ENCODE measurements around the gene INO80B. TPM values are rescaled to one million over a fixed set of nuclear protein-coding genes. Genes with fewer than 3 reads are reported as not detected.
"Not testable (repeated sequence)": the region's sequence is repeated elsewhere in the genome, so short reads cannot be mapped to it uniquely, and the experiment has no call there.

INO80B gene
- total RNA-seq, 1 donor from 2014 or later: 8.7 TPM

- Histone ChIP-seq H3F3A (ENCODE audit: low read depth) (no peaks in the 10 kb centered on the region), H3K9ac (peak within 1 kb of the TSS; percentile 60), H3K27ac (no peak within 1 kb of the TSS), H3K9me3 (ENCODE audit: low read depth) (no peaks in the 10 kb centered on the region), H3K36me3 (no peaks in the 10 kb centered on the region), H3K4me1 (peaks cover 8% of the 10 kb centered on the region), H3K4me2 (peak within 1 kb of the TSS; percentile 97), H3K4me3 (peak within 1 kb of the TSS; percentile 81), H2AFZ (replicated peaks) (peak within 1 kb of the TSS; percentile 87), H3K27me3 (no peaks in the 10 kb centered on the region), H3K79me2 (ENCODE audit: low read depth) (peaks cover 33% of the 10 kb centered on the region), H4K20me1 (ENCODE audit: low read depth) (peaks cover 22% of the 10 kb centered on the region)
- peak within 1 kb of the TSS; percentile 100 for H3K4me3 Mint-ChIP-seq
- H3K4me1 Mint-ChIP-seq: peaks cover 21% of the 10 kb centered on the region
- H3K36me3 Mint-ChIP-seq: peaks cover 10% of the 10 kb centered on the region
- peak; percentile 97 for DNase-seq (ENCODE audit: low spot score)
- H3K9me3 Mint-ChIP-seq: no peaks in the 10 kb centered on the region
- peaks cover 3% of the 10 kb centered on the region for H3K27me3 Mint-ChIP-seq (ENCODE audit: insufficient read depth, low read depth)
- peak; percentile 93 for TF ChIP-seq CTCF (IDR thresholded peaks at IDR 0.05)
- TF ChIP-seq EZH2phosphoT487 (IDR thresholded peaks at IDR 0.05): no peak
- H3K27ac Mint-ChIP-seq: peak within 1 kb of the TSS; percentile 99
Observed at GRCh38 chr2:74482801-74483674, 28.2 kb downstream of the INO80B start, which contains the start of the genes CCDC142 and TTC31. Gene CCDC142, minus strand, starts transcription at chr2:74482998. Its CDS starts 161 bp downstream, at chr2:74482837. Gene TTC31, plus strand, starts transcription at chr2:74483081. Its CDS starts 15 bp downstream, at chr2:74483096.

DNA sequence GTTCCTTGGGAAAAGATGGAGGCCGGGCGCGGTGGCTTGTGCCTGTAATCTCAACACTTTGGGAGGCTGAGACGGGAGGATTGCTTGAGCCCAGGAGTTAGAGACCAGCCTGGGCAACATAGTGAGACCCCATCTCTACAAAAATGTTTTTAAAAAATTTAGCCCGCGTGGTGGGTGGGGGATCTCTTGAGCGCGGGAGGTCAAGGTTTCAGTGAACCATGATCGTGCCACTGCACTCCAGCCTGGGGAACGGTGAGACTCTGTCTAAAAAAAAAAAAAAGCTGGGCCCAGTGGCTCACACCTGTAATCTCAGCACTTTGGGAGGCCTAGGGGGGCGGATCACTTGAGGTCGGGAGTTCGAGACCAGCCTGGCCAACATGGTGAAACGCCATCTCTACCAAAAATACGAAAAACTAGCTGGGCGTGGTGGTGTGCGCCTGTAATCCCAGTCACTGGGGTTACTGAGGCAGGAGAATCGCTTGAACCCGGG, 28.8 kb downstream of the INO80B start:
- H3K27me3 ChIP-seq; DNase-seq (ENCODE audit: low spot score); H3K9me3 Mint-ChIP-seq; H3K36me3 ChIP-seq; H3K4me1 ChIP-seq; H3K9ac ChIP-seq; H3K27me3 Mint-ChIP-seq (ENCODE audit: insufficient read depth, low read depth); H3F3A ChIP-seq (ENCODE audit: low read depth); H3K9me3 ChIP-seq (ENCODE audit: low read depth); H3K27ac ChIP-seq: not testable (repeated sequence)
- peak overlapping the region; percentile 27 for H3K27ac Mint-ChIP-seq
- Histone ChIP-seq H3K79me2 (ENCODE audit: low read depth) (peaks cover 33% of the 10 kb centered on the region), H4K20me1 (ENCODE audit: low read depth) (peaks cover 23% of the 10 kb centered on the region), H3K4me3 (peak overlapping the region; percentile 81), H2AFZ (replicated peaks) (peak overlapping the region; percentile 84), H3K4me2 (peak overlapping the region; percentile 97)
- peaks cover 10% of the 10 kb centered on the region for H3K36me3 Mint-ChIP-seq
- peaks cover 21% of the 10 kb centered on the region for H3K4me1 Mint-ChIP-seq
- peak overlapping the region; percentile 100 for H3K4me3 Mint-ChIP-seq

GRCh38 chr2:74486141-74486540, 31.3 kb downstream of the INO80B start:
- H3K4me3 ChIP-seq: no peak overlapping the region
- peaks cover 17% of the 10 kb centered on the region for H3K36me3 Mint-ChIP-seq
- no peak overlapping the region for H3K27ac Mint-ChIP-seq
- no peaks in the 10 kb centered on the region for H3K27me3 Mint-ChIP-seq (ENCODE audit: insufficient read depth, low read depth)
- H3K9me3 ChIP-seq (ENCODE audit: low read depth): no peaks in the 10 kb centered on the region
- no peak overlapping the region for H3K27ac ChIP-seq
- DNase-seq (ENCODE audit: low spot score): no peak
- H3K36me3 ChIP-seq: no peaks in the 10 kb centered on the region
- H3K4me1 ChIP-seq: peaks cover 4% of the 10 kb centered on the region
- H3K4me3 Mint-ChIP-seq: no peak overlapping the region
- H3K79me2 ChIP-seq (ENCODE audit: low read depth): peaks cover 21% of the 10 kb centered on the region
- H2AFZ ChIP-seq (replicated peaks): no peak overlapping the region
- H3K4me1 Mint-ChIP-seq: peaks cover 9% of the 10 kb centered on the region
- no peaks in the 10 kb centered on the region for H3F3A ChIP-seq (ENCODE audit: low read depth)
- H3K4me2 ChIP-seq: no peak overlapping the region
- H3K27me3 ChIP-seq: no peaks in the 10 kb centered on the region
- no peaks in the 10 kb centered on the region for H3K9me3 Mint-ChIP-seq
- TF ChIP-seq CTCF (IDR thresholded peaks at IDR 0.05) (no peak), EZH2 (IDR thresholded peaks at IDR 0.05) (no peak), EZH2phosphoT487 (IDR thresholded peaks at IDR 0.05) (no peak)
- no peak overlapping the region for H3K9ac ChIP-seq
- peaks cover 16% of the 10 kb centered on the region for H4K20me1 ChIP-seq (ENCODE audit: low read depth)

All from neural progenitor cell (in vitro differentiated cells).